A673 (cell line): ENCODE measurements around the gene SMYD3. TPM values are rescaled to one million over a fixed set of nuclear protein-coding genes. Genes with fewer than 3 reads are reported as not detected.

Source experiments
- BruUV-seq: library from RNA; stranded (reverse); fragments of 400-500 nt; replicated peaks from 2 replicates; lab custom pipeline; 2021; lab: Mats Ljungman, UMichigan
- CTCF ChIA-PET: fragments of 300-600 bp; sonication (Branson Sonifier 250); formaldehyde crosslinking; loops from one replicate; lab custom pipeline; 2022; ENCODE audit warnings: antibody characterized with exemption; lab: Charles Lee
- POLR2A ChIA-PET: fragments of 300-600 bp; sonication (Branson Sonifier 250); formaldehyde crosslinking; loops from one replicate; lab custom pipeline; 2022; ENCODE audit warnings: antibody characterized with exemption; ENCODE audit not compliant: low non-redundant PET; lab: Charles Lee
- DNase-seq: peaks from one replicate; pipeline ENCODE4 v3.0.0-alpha.2; 2015; ENCODE audit warnings: low spot score
- H3K27ac ChIP-seq: fragments of 200-600 bp; sonication (generic); 2 replicates; pipeline ENCODE4 v1.5.1; 2016; ENCODE audit warnings: mixed run types, low read depth, mild to moderate bottlenecking, mixed read lengths, antibody characterized with exemption, low read length; ENCODE audit not compliant: poor library complexity, severe bottlenecking
- H3K27me3 ChIP-seq: fragments of 200-600 bp; sonication (generic); replicated peaks from 2 replicates; pipeline ENCODE4 v1.6.1; 2017; ENCODE audit warnings: mixed run types, low read depth, mild to moderate bottlenecking, mixed read lengths, antibody characterized with exemption, low read length; ENCODE audit not compliant: insufficient read depth, poor library complexity
- H3K36me3 ChIP-seq: fragments of 200-600 bp; sonication (generic); 2 replicates; pipeline ENCODE4 v1.6.1; 2016; ENCODE audit warnings: mixed run types, mild to moderate bottlenecking, mixed read lengths, antibody characterized with exemption, low read length; ENCODE audit not compliant: insufficient read depth, poor library complexity, severe bottlenecking
- H3K4me1 ChIP-seq: fragments of 200-600 bp; sonication (generic); 2 replicates; pipeline ENCODE4 v1.6.1; 2017; ENCODE audit warnings: mixed run types, mild to moderate bottlenecking, mixed read lengths, antibody characterized with exemption, low read length; ENCODE audit not compliant: insufficient read depth, poor library complexity, severe bottlenecking
- H3K4me3 ChIP-seq: fragments of 200-600 bp; sonication (generic); 2 replicates; pipeline ENCODE4 v1.5.1; 2016; ENCODE audit warnings: low read depth, mixed run types, mild to moderate bottlenecking, mixed read lengths, low read length; ENCODE audit not compliant: poor library complexity, severe bottlenecking
- H3K9me3 ChIP-seq: fragments of 200-600 bp; sonication (generic); 2 replicates; pipeline ENCODE4 v1.6.1; 2016; ENCODE audit warnings: mixed run types, low read depth, mild to moderate bottlenecking, mixed read lengths, antibody characterized with exemption, low read length; ENCODE audit not compliant: poor library complexity, severe bottlenecking
- CTCF ChIP-seq: fragments of 300-800, 200-600 bp; sonication (generic); conservative IDR thresholded peaks from 2 replicates; pipeline ENCODE4 v1.5.1; 2017; ENCODE audit warnings: low read depth, mild to moderate bottlenecking, antibody characterized with exemption, low read length, moderate library complexity, mixed read lengths
- EZH2 ChIP-seq: fragments of 200-600 bp; sonication (generic); IDR thresholded peaks from 2 replicates; pipeline ENCODE4 v1.6.1; 2017; ENCODE audit warnings: borderline replicate concordance, low read depth, mild to moderate bottlenecking, mixed read lengths, antibody characterized with exemption, low read length; ENCODE audit not compliant: poor library complexity, severe bottlenecking
- intact Hi-C: fragments of 100-400 bp; cut with micrococcal nuclease; formaldehyde crosslinking; loops from one replicate; pipeline ENCODE4 v1.10.0; 2022; ENCODE audit not compliant: unreplicated experiment
- total RNA-seq: library from RNA; stranded (reverse); gene quantifications from 2 replicates; pipeline ENCODE4 v1.2.3, GENCODE V29; 2021

The SMYD3 gene
- total RNA-seq, 1 experiment from 2014 or later, result 29.0 TPM

DNA sequence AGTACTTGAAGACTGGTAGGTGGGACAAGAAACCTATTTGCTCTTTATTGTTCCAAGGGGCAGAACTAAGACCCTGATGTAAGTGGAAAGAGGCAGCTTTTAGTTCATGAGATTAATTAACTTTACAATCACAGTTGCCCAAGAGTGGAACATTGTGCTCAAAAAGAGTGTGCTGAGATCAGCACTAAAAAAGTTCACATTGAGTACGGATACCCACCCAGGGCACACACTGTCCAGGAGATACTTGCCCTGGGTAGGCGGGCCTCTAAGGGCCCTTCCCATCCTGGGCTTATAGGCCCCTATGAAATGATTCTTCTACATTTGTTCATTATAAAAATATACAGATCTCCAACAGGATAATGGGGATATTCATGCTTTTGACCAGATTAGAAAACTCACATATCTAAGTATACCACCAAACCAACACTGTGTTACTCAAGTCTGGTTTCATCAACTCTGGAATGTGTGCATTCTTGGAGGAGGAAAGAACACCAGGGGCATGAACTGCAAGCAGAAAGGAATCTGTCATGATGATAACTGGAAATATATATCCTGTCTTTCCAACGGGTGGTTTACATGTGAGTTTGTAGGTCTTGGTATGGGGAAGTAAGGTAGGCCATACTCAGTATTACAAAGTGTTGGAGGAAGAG, 626.2 kb downstream of the SMYD3 start:
- no peak for DNase-seq
- Histone ChIP-seq H3K27ac (no peak overlapping the region), H3K4me3 (no peak overlapping the region), H3K27me3 (no peaks in the 10 kb centered on the region), H3K9me3 (no peaks in the 10 kb centered on the region), H3K36me3 (no peaks in the 10 kb centered on the region), H3K4me1 (no peaks in the 10 kb centered on the region)
- ChIA-PET POLR2A (no interaction called here), CTCF (no interaction called here)
- intact Hi-C loops, result loop anchor here (10.0 kb wide), 1 partner anchor 564 kb away; no protein-coding TSS in a partner anchor
- BruUV-seq, result no TSS peak
- TF ChIP-seq EZH2 (no peak), CTCF (no peak)

DNA sequence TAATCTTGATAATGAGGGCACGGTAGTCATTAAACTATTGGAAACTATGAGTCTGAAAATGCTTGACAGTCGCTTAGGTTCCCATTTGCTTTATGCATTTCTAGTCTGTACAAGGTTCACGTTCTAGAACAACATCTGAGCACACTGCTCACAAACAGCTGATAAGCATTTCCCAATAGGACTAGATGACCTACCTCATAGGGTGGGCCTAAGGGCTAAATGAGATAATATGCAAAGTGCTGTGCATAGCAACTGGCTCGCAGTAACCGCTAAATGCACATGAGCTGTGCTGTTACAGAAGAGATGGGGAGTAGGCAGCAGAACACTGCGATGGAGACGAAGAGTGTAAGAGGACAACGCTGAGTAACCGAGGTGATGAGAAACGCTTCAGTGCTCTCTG, 628.0 kb downstream of the SMYD3 start:
- H3K4me1 ChIP-seq, result peaks cover 5% of the 10 kb centered on the region
- no peaks in the 10 kb centered on the region for H3K27me3 ChIP-seq
- ChIA-PET POLR2A (no interaction called here), CTCF (no interaction called here)
- no peaks in the 10 kb centered on the region for H3K36me3 ChIP-seq
- H3K27ac ChIP-seq, result no peak overlapping the region
- no peak for DNase-seq
- intact Hi-C loops, result no loop called here
- TF ChIP-seq CTCF, result no peak
- TF ChIP-seq EZH2, result no peak
- H3K9me3 ChIP-seq, result no peaks in the 10 kb centered on the region
- no peak overlapping the region for H3K4me3 ChIP-seq
- no TSS peak for BruUV-seq

DNA sequence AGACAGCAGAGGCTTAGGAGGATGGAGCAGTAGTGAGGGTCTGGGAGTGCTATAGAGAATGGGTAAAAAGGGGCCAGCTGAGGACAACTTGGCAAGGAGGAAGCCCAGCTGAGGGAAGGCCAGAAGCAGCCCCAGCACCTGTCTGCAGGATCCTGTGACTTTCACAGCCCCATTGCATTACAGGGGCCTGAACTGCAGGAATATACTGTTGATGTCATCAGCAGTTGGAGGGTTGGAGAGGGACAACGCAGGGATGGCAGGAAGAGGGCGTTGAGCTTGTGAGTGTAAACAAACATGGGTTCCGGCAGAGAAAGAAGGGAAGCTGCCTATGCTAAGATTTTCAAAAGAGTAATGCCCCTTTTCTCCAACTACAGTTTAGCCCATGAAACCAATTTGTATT, 628.5 kb downstream of the SMYD3 start:
- POLR2A ChIA-PET, result no interaction called here
- Histone ChIP-seq H3K9me3 (no peaks in the 10 kb centered on the region), H3K36me3 (no peaks in the 10 kb centered on the region), H3K27ac (no peak overlapping the region), H3K27me3 (no peaks in the 10 kb centered on the region), H3K4me1 (peaks cover 5% of the 10 kb centered on the region), H3K4me3 (no peak overlapping the region)
- CTCF ChIA-PET, result no interaction called here
- intact Hi-C loops, result no loop called here
- no peak for DNase-seq
- TF ChIP-seq CTCF (no peak), EZH2 (no peak)
- BruUV-seq, result no TSS peak
